ENCODE results near the gene FOSL1. TPM values are rescaled to one million over a fixed set of nuclear protein-coding genes. Genes with fewer than 3 reads are reported as not detected.

The FOSL1 gene
- total RNA-seq, 1 experiment from 2014 or later: 58.8 TPM

DNA sequence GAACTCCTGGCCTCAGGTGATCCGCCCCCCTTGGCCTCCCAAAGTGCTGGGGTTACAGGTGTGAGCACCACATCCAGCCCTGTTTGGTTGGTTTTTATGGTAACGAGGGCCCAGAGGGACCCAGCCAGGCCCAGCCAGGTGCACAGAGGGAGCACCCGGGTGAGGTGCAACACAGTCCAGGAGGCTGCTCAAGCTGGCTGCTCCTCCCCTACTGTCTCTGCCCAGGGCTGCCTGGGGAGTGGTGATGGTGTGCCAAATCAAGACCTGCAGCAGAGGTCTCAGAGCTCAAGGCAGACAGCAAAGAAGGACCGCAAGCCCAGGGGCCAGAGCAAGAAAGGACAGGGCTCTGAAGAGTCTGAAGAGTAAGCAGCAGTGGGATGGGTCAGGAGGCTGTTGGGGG is 46.5 kb upstream of the FOSL1 start:
- intact Hi-C loops (cut with micrococcal nuclease; ENCODE audit: unreplicated experiment): no loop called here
- Histone ChIP-seq H2AFZ (no peak overlapping the region), H3K79me2 (ENCODE audit: low read depth) (no peaks in the 10 kb centered on the region), H4K20me1 (ENCODE audit: insufficient read depth) (no peaks in the 10 kb centered on the region), H3K4me1 (replicated peaks; ENCODE audit: insufficient read depth) (no peaks in the 10 kb centered on the region), H3K27ac (no peak overlapping the region), H3K36me3 (ENCODE audit: low read depth) (no peaks in the 10 kb centered on the region), H3K4me3 (no peak overlapping the region), H3K9me3 (ENCODE audit: insufficient read depth, low read depth) (no peaks in the 10 kb centered on the region), H3K27me3 (ENCODE audit: insufficient read depth, low read depth) (0 out of 2 replicates have a peak, but pooled peaks cover 6% of the 10 kb centered on the region), H3K9me2 (ENCODE audit: insufficient read depth) (no peaks in the 10 kb centered on the region), H3F3A (ENCODE audit: insufficient read depth, low read depth) (no peaks in the 10 kb centered on the region), H3K4me2 (no peak overlapping the region)
- no peak for DNase-seq
- TF ChIP-seq, protein P1, sequence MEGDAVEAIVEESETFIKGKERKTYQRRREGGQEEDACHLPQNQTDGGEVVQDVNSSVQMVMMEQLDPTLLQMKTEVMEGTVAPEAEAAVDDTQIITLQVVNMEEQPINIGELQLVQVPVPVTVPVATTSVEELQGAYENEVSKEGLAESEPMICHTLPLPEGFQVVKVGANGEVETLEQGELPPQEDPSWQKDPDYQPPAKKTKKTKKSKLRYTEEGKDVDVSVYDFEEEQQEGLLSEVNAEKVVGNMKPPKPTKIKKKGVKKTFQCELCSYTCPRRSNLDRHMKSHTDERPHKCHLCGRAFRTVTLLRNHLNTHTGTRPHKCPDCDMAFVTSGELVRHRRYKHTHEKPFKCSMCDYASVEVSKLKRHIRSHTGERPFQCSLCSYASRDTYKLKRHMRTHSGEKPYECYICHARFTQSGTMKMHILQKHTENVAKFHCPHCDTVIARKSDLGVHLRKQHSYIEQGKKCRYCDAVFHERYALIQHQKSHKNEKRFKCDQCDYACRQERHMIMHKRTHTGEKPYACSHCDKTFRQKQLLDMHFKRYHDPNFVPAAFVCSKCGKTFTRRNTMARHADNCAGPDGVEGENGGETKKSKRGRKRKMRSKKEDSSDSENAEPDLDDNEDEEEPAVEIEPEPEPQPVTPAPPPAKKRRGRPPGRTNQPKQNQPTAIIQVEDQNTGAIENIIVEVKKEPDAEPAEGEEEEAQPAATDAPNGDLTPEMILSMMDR (conservative IDR thresholded peaks at IDR 0.05): no peak
- no peak for TF ChIP-seq EZH2 (IDR thresholded peaks at IDR 0.05; ENCODE audit: low read depth)
- ChIA-PET CTCF (no interaction called here), POLR2A (ENCODE audit: unreplicated experiment) (no interaction called here)
- BruUV-seq (replicated peaks): no TSS peak

DNA sequence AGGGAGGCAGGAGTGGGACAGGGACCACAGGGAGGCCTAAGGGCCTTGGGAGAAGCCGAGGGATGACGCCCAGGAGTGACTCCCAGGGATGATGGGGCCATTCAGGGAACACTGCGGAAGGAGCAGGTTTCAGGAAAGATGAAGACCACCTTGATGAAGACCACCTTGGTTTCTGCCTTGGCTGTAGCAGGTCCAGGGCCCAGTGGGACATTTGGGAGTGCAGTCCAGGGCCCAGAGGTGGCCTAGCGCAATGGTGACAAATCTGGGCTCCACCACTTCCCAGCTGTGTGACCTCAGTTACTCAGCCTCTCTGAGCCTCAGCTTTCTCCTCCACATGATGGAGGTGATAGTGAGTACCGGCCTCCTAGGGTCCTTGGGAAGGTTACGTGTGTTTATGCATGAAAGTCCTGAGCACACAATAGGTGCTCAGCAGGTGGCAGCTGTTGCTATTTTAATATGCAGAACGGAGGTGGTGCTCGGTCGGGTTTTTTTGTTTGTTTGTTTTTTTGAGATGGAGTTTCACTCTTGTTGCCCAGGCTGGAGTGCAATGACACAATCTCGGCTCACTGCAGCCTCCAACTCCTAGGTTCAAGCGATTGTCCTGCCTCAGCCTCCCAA is 45.9 kb upstream of the FOSL1 start:
- no TSS peak for BruUV-seq (replicated peaks)

GRCh38 chr11:65945430-65945911 is 45.3 kb upstream of the FOSL1 start, which contains the start of gene TSGA10IP:
TSGA10IP (plus strand) TSS chr11:65945480; CDS start chr11:65945676, 196 bp downstream.
- Histone ChIP-seq H3K4me2 (no peak within 1 kb of the TSS), H4K20me1 (ENCODE audit: insufficient read depth) (no peaks in the 10 kb centered on the region), H3K36me3 (ENCODE audit: low read depth) (no peaks in the 10 kb centered on the region), H3K27me3 (ENCODE audit: insufficient read depth, low read depth) (0 out of 2 replicates have a peak, but pooled peaks cover 6% of the 10 kb centered on the region), H3K4me3 (no peak within 1 kb of the TSS), H3K9me3 (ENCODE audit: insufficient read depth, low read depth) (no peaks in the 10 kb centered on the region), H3K4me1 (replicated peaks; ENCODE audit: insufficient read depth) (no peaks in the 10 kb centered on the region), H2AFZ (no peak within 1 kb of the TSS), H3K27ac (no peak within 1 kb of the TSS), H3F3A (ENCODE audit: insufficient read depth, low read depth) (no peaks in the 10 kb centered on the region), H3K79me2 (ENCODE audit: low read depth) (no peaks in the 10 kb centered on the region), H3K9me2 (ENCODE audit: insufficient read depth) (no peaks in the 10 kb centered on the region)
- POLR2A ChIA-PET (ENCODE audit: unreplicated experiment): no interaction called here
- CTCF ChIA-PET: no interaction called here
- intact Hi-C loops (cut with micrococcal nuclease; ENCODE audit: unreplicated experiment): no loop called here
- no peak for DNase-seq
- TF ChIP-seq EZH2 (IDR thresholded peaks at IDR 0.05; ENCODE audit: low read depth): no peak
- TF ChIP-seq, protein P1 (conservative IDR thresholded peaks at IDR 0.05): no peak
- BruUV-seq (replicated peaks): no TSS peak

More for the DNA sequence above, 45.9 kb upstream of the FOSL1 start:
- H3F3A ChIP-seq (ENCODE audit: insufficient read depth, low read depth): no peaks in the 10 kb centered on the region
- CTCF ChIA-PET: no interaction called here
- H3K4me1 ChIP-seq (replicated peaks; ENCODE audit: insufficient read depth): no peaks in the 10 kb centered on the region
- no peaks in the 10 kb centered on the region for H4K20me1 ChIP-seq (ENCODE audit: insufficient read depth)
- no peaks in the 10 kb centered on the region for H3K9me2 ChIP-seq (ENCODE audit: insufficient read depth)
- intact Hi-C loops (cut with micrococcal nuclease; ENCODE audit: unreplicated experiment): no loop called here
- H3K9me3 ChIP-seq (ENCODE audit: insufficient read depth, low read depth): no peaks in the 10 kb centered on the region
- no peak for DNase-seq
- H3K27ac ChIP-seq: no peak overlapping the region
- no peak overlapping the region for H3K4me3 ChIP-seq
- no peak overlapping the region for H2AFZ ChIP-seq
- TF ChIP-seq, protein P1 (conservative IDR thresholded peaks at IDR 0.05): no peak
- no peak for TF ChIP-seq EZH2 (IDR thresholded peaks at IDR 0.05; ENCODE audit: low read depth)
- no peaks in the 10 kb centered on the region for H3K36me3 ChIP-seq (ENCODE audit: low read depth)
- POLR2A ChIA-PET (ENCODE audit: unreplicated experiment): no interaction called here
- no peaks in the 10 kb centered on the region for H3K79me2 ChIP-seq (ENCODE audit: low read depth)
- H3K4me2 ChIP-seq: no peak overlapping the region
- 0 out of 2 replicates have a peak, but pooled peaks cover 6% of the 10 kb centered on the region for H3K27me3 ChIP-seq (ENCODE audit: insufficient read depth, low read depth)
